HG03280 (cell line): Measurements from ENCODE around the gene CD320.
"Not testable (repeated sequence)": the region's sequence is repeated elsewhere in the genome, so short reads cannot be mapped to it uniquely, and the experiment has no call there.

Experiments used
- ATAC-seq: cut with Tn5 transposase; IDR thresholded peaks from one replicate; pipeline ENCODE4 v1.9.1; 2021; ENCODE audit warnings: mild to moderate bottlenecking, moderate library complexity; ENCODE audit not compliant: unreplicated experiment

CD320 gene

GRCh38 chr19:8307965-8308866, at the start of gene CD320:
CD320 (minus strand) TSS chr19:8308358; CDS start chr19:8308290, 68 bp downstream.
- peak; percentile 86 for ATAC-seq

DNA sequence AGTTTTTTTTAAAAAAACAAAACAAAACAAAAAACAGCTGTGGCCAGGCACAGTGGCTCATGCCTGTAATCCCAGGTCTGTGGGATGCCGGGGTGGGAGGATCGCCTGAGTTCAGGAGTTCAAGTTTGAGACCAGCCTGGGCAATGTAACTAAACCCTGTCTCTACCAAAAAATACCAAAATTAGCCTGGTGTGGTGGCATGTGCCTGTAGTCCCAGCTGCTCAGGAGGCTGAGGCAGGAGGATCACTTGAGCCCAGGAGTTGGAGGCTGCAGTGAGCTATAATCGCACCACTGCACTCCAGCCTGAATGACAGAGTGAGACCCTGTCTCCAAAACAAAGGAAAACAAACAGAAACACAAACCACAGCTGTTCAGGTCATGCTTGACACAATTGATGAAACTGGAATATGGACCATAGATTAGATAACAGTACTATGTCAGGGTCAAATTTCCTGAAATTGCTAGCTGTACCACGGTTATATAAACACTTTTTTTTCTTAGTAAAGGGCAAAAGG, 48.9 kb upstream of the CD320 start:
- no peak for ATAC-seq

- no peak for ATAC-seq
Observed at GRCh38 chr19:8355631-8356402, 47.7 kb upstream of the CD320 start.

DNA sequence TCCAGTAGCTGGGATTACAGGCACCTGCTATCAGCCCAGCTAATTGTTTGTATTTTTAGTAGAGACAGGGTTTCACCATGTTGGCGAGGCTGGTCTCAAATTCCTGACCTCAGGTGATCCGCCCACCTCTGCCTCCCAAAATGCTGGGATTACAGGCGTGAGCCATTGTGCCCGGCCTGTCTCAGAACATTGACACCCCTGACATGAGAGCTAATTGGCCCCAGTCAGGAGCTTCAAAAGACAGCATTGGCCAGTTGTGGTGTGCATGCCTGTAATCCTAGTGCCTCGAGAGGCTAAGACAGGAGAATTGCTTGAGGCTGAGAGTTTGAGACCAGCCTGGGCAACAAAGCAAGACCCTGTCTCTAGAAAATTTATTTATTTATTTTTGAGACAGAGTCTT, 44.7 kb upstream of the CD320 start:
- not testable (repeated sequence) for ATAC-seq

- ATAC-seq, result no peak
Observed at GRCh38 chr19:8352134-8352827, 44.1 kb upstream of the CD320 start.

- ATAC-seq, result not testable (repeated sequence)
Observed at GRCh38 chr19:8349629-8350372, 41.6 kb upstream of the CD320 start.

- ATAC-seq, result no peak
Observed at GRCh38 chr19:8343483-8343844, 35.3 kb upstream of the CD320 start.

DNA sequence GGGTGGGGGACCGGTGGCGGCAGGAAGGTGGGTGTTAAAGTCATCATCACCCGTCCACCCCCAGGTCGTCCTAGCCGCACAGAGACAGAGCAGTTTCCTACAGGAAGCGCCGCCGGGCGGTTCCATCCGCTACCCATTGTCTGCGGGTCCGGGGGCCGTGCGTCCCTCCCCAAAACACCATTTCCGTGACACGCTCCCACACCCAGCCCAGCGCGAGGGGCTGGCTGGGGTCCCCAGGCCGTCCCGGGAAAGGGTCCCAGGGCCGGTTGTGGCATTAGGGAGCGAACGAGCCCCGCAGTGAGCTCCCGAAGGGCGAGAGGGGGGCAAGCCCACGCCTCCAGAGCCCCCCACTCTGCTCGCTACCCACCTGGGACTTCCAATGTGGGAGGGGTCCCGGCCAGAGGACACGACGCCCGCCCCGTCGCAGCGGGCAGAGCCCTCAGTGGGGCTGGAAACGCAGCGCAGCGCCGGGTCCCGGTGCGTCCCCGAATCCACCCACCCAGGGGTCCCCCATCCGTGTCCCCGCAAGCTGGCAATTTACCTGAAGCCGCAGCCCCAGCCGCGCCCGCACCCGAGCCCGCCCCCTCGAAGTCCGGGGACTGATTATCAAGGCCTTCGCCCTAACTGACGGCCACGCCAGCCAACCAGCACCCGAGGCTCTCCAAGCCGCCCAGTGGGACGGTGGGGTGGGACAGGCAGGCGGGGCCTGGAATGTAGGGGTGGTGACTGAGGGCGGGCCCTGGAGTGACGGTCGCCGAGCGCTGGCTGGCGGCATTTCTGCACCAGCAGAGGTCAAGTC, 34.7 kb upstream of the CD320 start, which contains the start of gene KANK3:
KANK3 (minus strand) TSS at position 579 of the 799 bp plus-strand sequence. CDS start 5,434 bp downstream, outside the sequence.
- peak; percentile 92 for ATAC-seq

DNA sequence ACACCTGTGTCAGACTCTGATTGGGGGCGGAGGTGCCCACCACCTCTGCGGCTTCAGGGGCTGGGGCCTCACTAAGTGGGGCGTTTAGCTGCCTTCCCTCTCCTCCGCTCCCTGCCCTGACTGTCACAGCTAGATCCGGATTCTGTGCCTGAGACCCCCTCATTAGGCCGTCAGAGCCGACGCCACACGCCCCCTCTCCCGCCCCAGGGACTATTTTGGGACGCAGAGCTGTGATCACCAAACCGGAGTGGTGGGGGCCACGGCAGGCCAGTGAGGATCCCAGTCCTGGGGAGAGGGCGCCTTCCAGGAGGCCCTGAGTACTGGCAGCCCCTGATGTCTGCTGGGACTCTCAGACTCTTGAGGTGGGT, 34.1 kb upstream of the CD320 start:
- no peak for ATAC-seq

- ATAC-seq, result not testable (repeated sequence)
Observed at GRCh38 chr19:8341504-8341903, 33.3 kb upstream of the CD320 start.

DNA sequence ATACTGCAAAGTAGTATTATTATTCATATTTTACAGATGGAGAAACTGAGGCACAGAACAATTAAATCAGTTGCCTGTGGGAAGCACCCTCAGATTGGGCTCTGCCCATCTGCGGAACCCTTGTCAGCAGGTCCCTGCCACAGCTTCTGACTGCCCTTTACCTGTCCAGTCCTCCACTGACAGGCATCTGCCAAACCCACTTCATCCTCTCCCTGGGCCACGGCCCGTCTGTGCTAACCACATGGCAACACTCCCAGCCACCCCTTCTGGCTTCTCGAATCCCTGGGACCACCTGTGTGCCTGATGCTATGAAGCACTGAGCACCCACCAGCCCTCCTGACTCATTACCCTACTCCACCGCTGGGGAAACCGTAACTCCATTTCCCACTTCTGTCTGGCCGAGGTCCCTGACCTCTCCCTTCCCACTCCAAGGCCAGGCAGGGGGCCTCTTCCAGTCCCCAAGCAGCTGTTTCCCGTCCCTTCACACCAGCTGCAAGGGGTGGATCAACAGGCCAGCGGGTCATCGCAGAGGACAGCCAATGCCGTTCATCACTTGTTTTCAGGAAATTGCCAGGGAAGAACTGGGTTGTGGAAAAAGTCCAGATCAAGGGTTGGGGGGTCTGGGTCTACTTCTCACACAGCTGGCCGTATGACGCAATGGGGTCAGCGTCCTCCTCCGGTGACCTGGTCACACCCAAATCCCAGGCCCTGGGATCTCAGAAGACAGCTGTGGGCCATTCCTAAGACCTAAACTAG, 32.4 kb upstream of the CD320 start:
- ATAC-seq, result no peak

- no peak for ATAC-seq
Observed at GRCh38 chr19:8338835-8339234, 30.7 kb upstream of the CD320 start.

GRCh38 chr19:8337728-8338127, 29.6 kb upstream of the CD320 start:
- ATAC-seq, result no peak

DNA sequence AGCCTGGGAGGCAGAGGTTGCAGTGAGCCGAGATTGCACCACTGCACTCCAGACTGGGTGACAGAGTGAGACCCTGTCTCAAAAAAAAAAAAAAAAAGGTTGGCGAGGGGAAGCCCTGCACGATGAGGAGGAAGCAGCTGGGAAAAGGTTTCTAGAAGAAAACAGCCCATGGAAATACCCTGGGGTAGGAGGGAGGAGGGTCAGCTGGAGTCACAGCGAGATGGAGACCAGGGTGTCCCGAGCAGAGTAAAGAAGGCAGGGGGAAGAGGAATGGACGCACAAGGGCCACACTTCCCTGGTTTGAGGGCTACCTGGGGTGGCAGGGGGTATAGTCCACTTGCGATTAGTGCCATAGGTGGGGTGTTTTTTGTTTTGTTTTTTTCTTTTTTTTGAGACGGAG, 28.5 kb upstream of the CD320 start:
- ATAC-seq, result no peak

DNA sequence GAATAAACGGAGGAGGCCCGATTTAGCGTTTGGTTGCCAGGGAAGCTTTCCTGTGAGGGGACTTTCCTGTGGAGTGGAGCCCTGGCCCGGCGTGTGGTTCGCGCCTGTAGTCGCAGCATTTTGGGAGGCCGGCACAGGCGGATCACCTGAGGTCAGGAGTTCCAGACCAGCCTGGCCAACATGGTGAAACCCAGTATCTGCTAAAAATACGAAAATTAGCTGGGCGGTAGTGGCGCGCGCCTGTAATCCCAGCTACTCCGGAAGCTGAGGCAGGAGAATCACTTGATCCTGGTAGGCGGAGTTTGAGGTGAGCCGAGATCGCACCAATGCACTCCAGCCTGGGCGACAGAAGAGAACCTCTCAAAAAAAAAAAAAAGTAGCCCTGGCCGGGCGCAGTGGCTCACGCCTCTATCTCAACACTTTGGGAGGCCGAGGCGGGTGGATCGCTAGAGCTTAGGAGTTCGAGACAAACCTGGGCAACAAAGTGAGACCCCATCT, 28.0 kb upstream of the CD320 start:
- no peak for ATAC-seq

- peak; percentile 31 for ATAC-seq
Observed at GRCh38 chr19:8335343-8336071, 27.3 kb upstream of the CD320 start.

GRCh38 chr19:8334458-8335342, 26.5 kb upstream of the CD320 start:
- ATAC-seq, result peak; percentile 53
